Panc1 (cell line): ENCODE results near the gene LRRC8E.

ENCODE experiments used
- POLR2AphosphoS5 ChIP-seq: IDR thresholded peaks from 2 replicates; pipeline ENCODE4 v1.6.1; 2012; ENCODE audit warnings: mild to moderate bottlenecking, low read depth, low read length, moderate library complexity
- SIN3A ChIP-seq: IDR thresholded peaks from 2 replicates; pipeline ENCODE4 v1.6.1; 2012; ENCODE audit warnings: low read depth, mild to moderate bottlenecking, low read length, moderate library complexity, borderline replicate concordance; ENCODE audit not compliant: insufficient read depth
- TCF7L2 ChIP-seq: IDR thresholded peaks from 2 replicates; pipeline ENCODE4 v1.6.1; 2011; ENCODE audit warnings: mild to moderate bottlenecking, low read depth, low read length, inconsistent platforms
- TF ChIP-seq, protein P1 (sequence below): fragments of 450-650 bp; IDR thresholded peaks from 2 replicates; pipeline ENCODE4 v1.5.1; 2017; ENCODE audit warnings: mild to moderate bottlenecking

- TF ChIP-seq, protein P1, sequence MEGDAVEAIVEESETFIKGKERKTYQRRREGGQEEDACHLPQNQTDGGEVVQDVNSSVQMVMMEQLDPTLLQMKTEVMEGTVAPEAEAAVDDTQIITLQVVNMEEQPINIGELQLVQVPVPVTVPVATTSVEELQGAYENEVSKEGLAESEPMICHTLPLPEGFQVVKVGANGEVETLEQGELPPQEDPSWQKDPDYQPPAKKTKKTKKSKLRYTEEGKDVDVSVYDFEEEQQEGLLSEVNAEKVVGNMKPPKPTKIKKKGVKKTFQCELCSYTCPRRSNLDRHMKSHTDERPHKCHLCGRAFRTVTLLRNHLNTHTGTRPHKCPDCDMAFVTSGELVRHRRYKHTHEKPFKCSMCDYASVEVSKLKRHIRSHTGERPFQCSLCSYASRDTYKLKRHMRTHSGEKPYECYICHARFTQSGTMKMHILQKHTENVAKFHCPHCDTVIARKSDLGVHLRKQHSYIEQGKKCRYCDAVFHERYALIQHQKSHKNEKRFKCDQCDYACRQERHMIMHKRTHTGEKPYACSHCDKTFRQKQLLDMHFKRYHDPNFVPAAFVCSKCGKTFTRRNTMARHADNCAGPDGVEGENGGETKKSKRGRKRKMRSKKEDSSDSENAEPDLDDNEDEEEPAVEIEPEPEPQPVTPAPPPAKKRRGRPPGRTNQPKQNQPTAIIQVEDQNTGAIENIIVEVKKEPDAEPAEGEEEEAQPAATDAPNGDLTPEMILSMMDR, result no peak
- no peak for TF ChIP-seq POLR2AphosphoS5
- TF ChIP-seq SIN3A, result no peak
- TF ChIP-seq TCF7L2, result no peak
Measured at GRCh38 chr19:7942981-7943443, 54.7 kb downstream of the LRRC8E start.
